ENCODE results near the gene DDR1.

GRCh38 chr6:30917041-30917440, 32.7 kb downstream of the DDR1 start:
- TF ChIP-seq CTCF (IDR thresholded peaks at IDR 0.05; ENCODE audit: low read depth, low read length) (no peak), EZH2phosphoT487 (IDR thresholded peaks at IDR 0.05; ENCODE audit: low read depth) (no peak)

Measured in OCI-LY3 (cell line).